ENCODE measurements around the gene NSUN5.
"Not testable (repeated sequence)": the region's sequence is repeated elsewhere in the genome, so short reads cannot be mapped to it uniquely, and the experiment has no call there.

NSUN5 gene

GRCh38 chr7:73324081-73324845 is 15.6 kb upstream of the NSUN5 start:
- H3K4me3 ChIP-seq (ENCODE audit: low read depth, low read length), result not testable (repeated sequence)
- TF ChIP-seq, protein P1, sequence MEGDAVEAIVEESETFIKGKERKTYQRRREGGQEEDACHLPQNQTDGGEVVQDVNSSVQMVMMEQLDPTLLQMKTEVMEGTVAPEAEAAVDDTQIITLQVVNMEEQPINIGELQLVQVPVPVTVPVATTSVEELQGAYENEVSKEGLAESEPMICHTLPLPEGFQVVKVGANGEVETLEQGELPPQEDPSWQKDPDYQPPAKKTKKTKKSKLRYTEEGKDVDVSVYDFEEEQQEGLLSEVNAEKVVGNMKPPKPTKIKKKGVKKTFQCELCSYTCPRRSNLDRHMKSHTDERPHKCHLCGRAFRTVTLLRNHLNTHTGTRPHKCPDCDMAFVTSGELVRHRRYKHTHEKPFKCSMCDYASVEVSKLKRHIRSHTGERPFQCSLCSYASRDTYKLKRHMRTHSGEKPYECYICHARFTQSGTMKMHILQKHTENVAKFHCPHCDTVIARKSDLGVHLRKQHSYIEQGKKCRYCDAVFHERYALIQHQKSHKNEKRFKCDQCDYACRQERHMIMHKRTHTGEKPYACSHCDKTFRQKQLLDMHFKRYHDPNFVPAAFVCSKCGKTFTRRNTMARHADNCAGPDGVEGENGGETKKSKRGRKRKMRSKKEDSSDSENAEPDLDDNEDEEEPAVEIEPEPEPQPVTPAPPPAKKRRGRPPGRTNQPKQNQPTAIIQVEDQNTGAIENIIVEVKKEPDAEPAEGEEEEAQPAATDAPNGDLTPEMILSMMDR (IDR thresholded peaks at IDR 0.05; ENCODE audit: borderline replicate concordance, insufficient read depth, low read depth, low read length), result peak; percentile 69

DNA sequence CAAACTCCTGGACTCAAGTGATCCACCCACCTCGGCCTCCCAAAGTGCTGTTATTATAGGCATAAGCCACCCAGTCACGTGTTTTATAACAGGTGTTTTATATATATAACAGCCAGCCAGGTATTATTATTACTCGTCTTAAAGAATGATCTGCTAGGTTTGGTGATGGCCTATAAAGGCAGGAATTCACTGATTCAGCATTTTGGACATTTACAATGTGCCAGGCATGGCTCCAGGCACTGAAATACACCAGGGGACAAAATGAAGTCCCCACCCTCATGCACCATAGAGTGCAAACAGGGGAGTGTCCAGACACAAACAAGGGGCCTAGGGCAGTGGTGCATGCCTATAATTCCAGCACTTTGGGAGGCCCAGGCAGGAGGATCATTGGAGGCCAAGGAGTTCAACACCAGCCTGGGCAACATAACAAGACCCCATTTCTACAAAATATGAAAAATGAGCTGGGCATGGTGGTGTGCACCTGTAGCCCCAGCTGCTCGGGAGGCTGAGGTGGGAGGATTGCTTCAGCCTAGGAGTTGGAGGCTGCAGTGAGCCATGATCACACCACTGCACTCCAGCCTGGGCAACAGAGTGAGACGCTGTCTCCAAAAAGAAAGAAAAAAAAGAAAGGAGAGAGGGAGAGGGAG is 14.9 kb upstream of the NSUN5 start:
- H3K4me3 ChIP-seq (ENCODE audit: low read depth, low read length), result not testable (repeated sequence)

GRCh38 chr7:73320009-73320408 is 11.4 kb upstream of the NSUN5 start:
- not testable (repeated sequence) for H3K4me3 ChIP-seq (ENCODE audit: low read depth, low read length)

- not testable (repeated sequence) for H3K4me3 ChIP-seq (ENCODE audit: low read depth, low read length)
These were observed 10.9 kb upstream of the NSUN5 start for GRCh38 chr7:73319541-73319940.

GRCh38 chr7:73318656-73319204 is 10.1 kb upstream of the NSUN5 start:
- not testable (repeated sequence) for H3K4me3 ChIP-seq (ENCODE audit: low read depth, low read length)

- TF ChIP-seq, protein P1 (IDR thresholded peaks at IDR 0.05; ENCODE audit: borderline replicate concordance, insufficient read depth, low read depth, low read length), result no peak
- no peak overlapping the region for H3K4me3 ChIP-seq (ENCODE audit: low read depth, low read length)
These were observed 7.9 kb upstream of the NSUN5 start for GRCh38 chr7:73316521-73316920.

DNA sequence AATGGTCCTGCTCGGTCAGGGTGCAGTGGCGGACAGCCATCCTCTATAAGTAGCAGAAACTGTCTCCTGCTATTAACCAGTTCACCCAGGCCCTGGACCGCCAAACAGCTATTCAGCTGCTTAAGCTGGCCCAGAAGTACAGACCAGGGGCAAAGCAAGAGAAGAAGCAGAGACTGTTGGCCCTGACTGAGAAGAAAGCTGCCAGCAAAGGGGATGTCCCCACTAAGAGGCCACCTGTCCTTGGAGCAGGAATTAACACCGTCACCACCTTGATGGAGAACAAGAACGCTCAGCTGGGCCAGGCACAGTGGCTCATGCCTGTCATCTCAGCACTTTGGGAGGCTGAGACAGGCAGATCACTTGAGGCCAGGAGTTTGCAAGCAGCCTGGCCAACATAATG is 5.6 kb upstream of the NSUN5 start:
- TF ChIP-seq, protein P1 (IDR thresholded peaks at IDR 0.05; ENCODE audit: borderline replicate concordance, insufficient read depth, low read depth, low read length), result no peak
- H3K4me3 ChIP-seq (ENCODE audit: low read depth, low read length), result no peak overlapping the region

- TF ChIP-seq, protein P1 (IDR thresholded peaks at IDR 0.05; ENCODE audit: borderline replicate concordance, insufficient read depth, low read depth, low read length), result no peak
- H3K4me3 ChIP-seq (ENCODE audit: low read depth, low read length), result no peak overlapping the region
These were observed 4.9 kb upstream of the NSUN5 start for GRCh38 chr7:73313521-73313906.

- no peak overlapping the region for H3K4me3 ChIP-seq (ENCODE audit: low read depth, low read length)
- TF ChIP-seq, protein P1 (IDR thresholded peaks at IDR 0.05; ENCODE audit: borderline replicate concordance, insufficient read depth, low read depth, low read length), result no peak
These were observed 4.3 kb upstream of the NSUN5 start for GRCh38 chr7:73312831-73313520.

DNA sequence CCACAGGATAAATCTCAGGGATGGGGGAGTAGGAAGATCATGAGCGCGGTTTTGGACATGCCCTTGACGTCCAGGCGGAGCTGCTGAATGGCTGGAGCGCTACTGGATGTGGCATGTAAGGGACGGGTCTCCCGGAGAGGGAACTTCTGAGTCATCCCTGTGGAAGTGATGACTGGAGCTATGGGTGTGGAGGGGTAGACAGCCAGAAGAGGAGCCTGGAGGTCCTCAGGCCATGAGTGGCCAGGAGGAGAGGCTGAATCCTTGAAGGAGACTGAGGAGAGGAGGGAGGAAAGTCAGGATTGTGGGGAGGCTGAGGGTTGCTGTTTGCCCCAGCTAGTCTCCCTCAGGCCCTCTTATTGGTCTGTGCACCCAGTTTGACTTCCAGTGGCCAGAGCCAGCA is 2.8 kb upstream of the NSUN5 start:
- not testable (repeated sequence) for H3K4me3 ChIP-seq (ENCODE audit: low read depth, low read length)
